GM19468 (cell line): Measurements from ENCODE around the gene SLC35F1.
A peak's percentile ranks its signal among the peaks of the same experiment; 100 is the strongest.
"Not testable (repeated sequence)": the region's sequence is repeated elsewhere in the genome, so short reads cannot be mapped to it uniquely, and the experiment has no call there.

Source experiments
- ATAC-seq: cut with Tn5 transposase; IDR thresholded peaks from one replicate; pipeline ENCODE4 v1.9.1; 2021; ENCODE audit warnings: mild to moderate bottlenecking, moderate library complexity, moderate number of reproducible peaks; ENCODE audit not compliant: unreplicated experiment; ENCODE audit errors: extremely low read depth

Gene SLC35F1

GRCh38 chr6:117976030-117976651, 69.1 kb downstream of the SLC35F1 start:
- ATAC-seq = peak; percentile 46

DNA sequence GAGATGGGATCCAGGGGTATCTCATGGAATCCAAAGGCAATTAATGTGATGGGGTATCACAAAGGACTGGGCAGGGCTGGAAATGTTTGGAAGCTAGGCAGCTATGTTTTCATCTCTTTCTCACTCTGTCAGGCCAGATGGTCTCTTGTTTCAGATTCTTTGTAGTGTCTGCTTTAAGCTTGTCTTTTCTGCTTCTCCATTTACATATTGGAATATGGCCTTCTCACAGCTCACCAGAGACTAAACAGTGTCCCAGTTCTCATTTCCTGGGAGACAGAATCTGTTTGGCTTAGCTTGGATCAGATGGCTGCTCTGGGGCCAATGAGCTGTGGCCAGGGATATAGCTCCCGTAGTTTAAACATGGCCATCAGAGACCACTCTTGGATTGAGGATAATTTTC, 78.9 kb downstream of the SLC35F1 start:
- ATAC-seq = no peak

- no peak for ATAC-seq
These were observed 79.3 kb downstream of the SLC35F1 start for GRCh38 chr6:117986396-117986795.

GRCh38 chr6:117989086-117989485, 82.0 kb downstream of the SLC35F1 start:
- no peak for ATAC-seq

DNA sequence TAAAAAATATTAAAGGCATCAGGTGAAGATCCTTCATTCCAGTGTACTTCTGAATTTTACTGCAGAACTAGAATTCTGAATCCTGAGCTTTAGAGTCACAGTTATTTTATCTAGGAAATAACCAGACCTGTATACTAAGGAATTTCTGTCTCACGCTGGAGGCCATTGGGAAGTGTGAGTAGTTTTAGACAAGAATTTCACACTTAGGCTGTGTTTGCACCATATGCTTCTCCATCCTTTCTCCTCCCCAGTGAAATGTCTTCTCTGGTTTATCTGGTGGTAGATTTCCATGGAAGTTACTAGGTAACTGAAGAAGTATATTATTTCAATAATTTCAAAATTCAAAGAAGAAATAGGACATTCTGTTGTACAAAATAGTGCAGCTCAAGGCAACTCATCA, 83.1 kb downstream of the SLC35F1 start:
- no peak for ATAC-seq

- ATAC-seq = no peak
These were observed 85.8 kb downstream of the SLC35F1 start for GRCh38 chr6:117992856-117993255.

- no peak for ATAC-seq
These were observed 105.9 kb downstream of the SLC35F1 start for GRCh38 chr6:118012944-118013343.

DNA sequence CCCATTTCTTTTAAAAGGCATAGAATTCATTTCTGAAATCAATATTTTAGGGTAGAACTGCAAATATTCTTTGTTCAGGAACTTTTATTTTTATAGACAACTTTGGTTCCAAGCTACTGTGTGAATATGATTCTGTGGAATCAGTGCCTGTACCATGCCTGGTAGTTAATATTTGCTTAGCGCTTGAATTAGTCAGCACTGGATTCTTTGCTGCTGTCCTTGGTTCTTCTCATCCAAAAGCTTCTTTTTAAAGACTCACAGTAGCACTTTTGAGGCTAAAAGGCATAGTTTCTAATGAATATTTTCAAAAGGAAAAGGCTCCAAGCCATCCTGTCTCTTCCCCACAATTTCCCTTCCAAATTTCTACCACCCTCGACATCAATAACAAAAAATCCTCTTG, 109.5 kb downstream of the SLC35F1 start:
- no peak for ATAC-seq

DNA sequence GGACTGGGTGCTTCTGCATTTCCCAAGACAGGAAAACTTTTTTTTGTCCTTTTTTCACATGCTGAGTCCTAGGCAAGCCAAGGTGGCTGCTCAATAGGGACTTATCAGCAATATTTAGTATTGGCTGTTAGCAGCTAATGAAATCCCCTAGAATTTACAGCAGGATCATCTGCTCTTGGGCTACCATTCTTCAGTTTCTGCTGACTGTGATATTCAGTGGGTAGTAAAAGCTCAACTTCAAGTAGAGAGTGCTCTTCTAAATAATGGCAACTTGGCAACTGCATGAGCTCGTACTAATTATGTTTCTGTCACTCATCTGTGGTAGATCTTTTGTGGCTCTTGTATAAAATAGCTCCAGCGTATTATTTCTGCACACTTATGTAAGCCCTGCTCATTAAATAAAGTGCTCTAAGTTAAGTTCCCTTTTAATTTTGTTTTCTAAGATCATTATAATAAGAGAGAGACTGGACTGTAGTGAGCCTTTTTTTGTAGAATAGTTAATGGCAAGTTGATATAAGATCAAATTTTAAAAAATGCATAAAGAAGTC, 110.3 kb downstream of the SLC35F1 start:
- ATAC-seq = no peak

- no peak for ATAC-seq
These were observed 116.7 kb downstream of the SLC35F1 start for GRCh38 chr6:118023771-118024170.

DNA sequence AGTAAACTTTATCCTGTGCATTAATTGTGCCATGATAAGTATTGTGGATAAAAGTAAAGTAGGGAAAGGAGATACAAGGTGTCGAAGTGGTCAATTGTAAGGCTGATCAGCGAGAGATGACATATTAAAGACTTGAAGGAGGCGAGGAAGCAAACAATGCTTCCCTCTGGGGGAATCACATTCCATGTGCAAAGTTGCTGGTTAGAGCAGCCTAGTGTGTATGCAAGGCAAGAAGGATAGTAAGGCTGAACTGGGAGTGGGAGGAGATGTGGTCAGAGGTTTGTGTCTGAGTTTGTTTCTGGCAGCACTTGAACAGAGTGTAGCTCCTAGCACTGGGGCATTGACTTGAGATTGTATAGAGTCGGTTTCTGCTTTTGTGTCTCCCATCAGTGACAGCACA, 122.9 kb downstream of the SLC35F1 start:
- ATAC-seq = no peak

- ATAC-seq = not testable (repeated sequence)
These were observed 130.4 kb downstream of the SLC35F1 start for GRCh38 chr6:118037479-118037878.

GRCh38 chr6:118042855-118043254, 135.8 kb downstream of the SLC35F1 start:
- no peak for ATAC-seq

DNA sequence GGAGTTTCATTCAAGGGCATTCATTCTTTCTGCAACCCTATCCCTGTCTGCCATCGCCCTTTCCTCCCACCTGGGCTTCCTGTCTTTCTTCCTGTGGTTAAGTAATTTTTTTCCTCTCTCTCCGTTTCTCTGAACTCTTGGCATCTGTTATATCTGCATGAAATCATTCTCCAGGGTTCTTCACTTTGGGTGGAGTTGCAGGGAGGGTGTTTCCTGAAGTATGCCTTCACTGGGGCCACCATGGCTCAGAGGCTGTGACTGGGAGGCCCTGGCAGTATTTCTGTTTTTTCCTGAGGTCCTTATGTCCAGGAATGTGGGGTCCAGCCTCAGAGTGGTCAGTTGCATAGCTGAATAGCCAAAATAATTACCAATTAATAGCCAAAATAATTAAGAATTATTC, 137.2 kb downstream of the SLC35F1 start:
- ATAC-seq = no peak

DNA sequence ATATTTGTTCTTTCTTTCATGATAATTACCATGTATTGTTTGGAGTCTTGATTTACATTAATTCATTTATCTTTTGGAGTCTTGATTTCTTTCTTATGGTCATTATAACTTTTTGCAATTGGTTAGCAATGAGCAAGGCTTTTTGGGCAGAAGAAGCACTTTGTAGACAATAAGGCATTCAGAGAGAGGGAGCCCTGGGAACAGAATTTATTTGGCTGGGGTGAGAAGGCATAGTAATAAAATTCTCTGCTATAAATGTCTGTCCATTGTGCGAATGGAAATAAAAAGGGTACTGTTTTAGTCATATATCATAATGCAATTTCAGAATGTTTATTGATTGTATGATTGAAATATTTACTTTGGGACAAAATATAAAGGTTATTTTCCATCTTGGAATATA, 147.0 kb downstream of the SLC35F1 start:
- no peak for ATAC-seq

DNA sequence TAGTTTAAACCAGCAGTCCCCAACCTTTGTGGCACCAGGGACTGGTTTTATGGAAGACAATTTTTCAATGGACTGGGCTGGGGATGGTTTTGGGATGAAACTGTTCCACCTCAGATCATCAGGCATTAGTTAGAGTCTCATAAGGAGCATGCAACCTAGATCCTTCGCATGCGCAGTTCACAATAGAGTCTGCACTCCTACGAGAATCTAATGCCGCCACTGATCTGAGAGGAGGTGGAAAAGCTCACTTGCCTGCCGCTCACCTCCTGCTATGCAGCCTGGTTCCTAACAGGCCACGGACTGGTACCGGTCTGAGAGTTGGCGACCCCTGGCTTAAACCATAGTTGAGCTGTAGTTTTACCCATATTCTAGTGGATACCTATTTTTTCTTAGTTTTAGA, 154.6 kb downstream of the SLC35F1 start:
- ATAC-seq = no peak

GRCh38 chr6:118080547-118080946, 173.5 kb downstream of the SLC35F1 start:
- no peak for ATAC-seq

GRCh38 chr6:118083711-118084110, 176.6 kb downstream of the SLC35F1 start:
- no peak for ATAC-seq

DNA sequence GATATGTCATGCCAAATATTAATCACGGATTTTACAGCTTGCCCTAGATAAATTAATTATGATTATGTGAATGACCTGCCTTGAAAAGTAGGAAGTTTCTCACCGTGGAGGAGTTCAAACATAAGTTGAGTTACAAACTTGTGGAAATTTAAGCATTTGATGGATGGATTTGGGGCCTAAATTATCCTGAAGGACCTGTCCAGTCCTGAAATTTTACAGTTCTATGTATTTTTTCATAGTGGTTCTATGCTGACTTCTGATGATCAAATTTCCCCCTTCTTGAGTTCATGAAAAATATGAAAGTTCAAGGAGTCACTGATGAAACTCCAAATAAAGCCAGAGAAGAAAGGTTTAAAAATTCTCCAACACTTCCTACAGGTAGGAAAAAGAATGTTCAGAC, 178.6 kb downstream of the SLC35F1 start:
- ATAC-seq = no peak

- no peak for ATAC-seq
These were observed 179.1 kb downstream of the SLC35F1 start for GRCh38 chr6:118086159-118086558.

- no peak for ATAC-seq
These were observed 185.0 kb downstream of the SLC35F1 start for GRCh38 chr6:118092086-118092485.

GRCh38 chr6:118097576-118097975, 190.5 kb downstream of the SLC35F1 start:
- no peak for ATAC-seq
